ENCODE results near the gene ZNF501.

- TF ChIP-seq ZNF589 (CRISPR knock-in tag; conservative IDR thresholded peaks at IDR 0.05) (no peak), CHD2 (IDR thresholded peaks at IDR 0.05; ENCODE audit: low read depth, low read length) (no peak), SMC3 (IDR thresholded peaks at IDR 0.05; ENCODE audit: low read length) (no peak)
Measured at GRCh38 chr3:44764248-44764647, 34.8 kb downstream of the ZNF501 start.

Measured in HepG2 (cell line).